GM19372 (cell line): ENCODE measurements around the gene COL5A1.

Experiments used
- ATAC-seq: cut with Tn5 transposase; IDR thresholded peaks from one replicate; pipeline ENCODE4 v1.9.1; 2021; ENCODE audit warnings: mild to moderate bottlenecking, low read depth, moderate library complexity; ENCODE audit not compliant: unreplicated experiment

The COL5A1 gene

GRCh38 chr9:134641173-134641989, at the start of gene COL5A1:
TSS of gene COL5A1 (plus strand) at chr9:134641803. CDS start at chr9:134642188, 385 bp downstream.
- no peak for ATAC-seq

- no peak for ATAC-seq
Observed at GRCh38 chr9:134592018-134592818, 49.4 kb upstream of the COL5A1 start.

GRCh38 chr9:134592819-134593200, 48.8 kb upstream of the COL5A1 start:
- no peak for ATAC-seq

- ATAC-seq, result no peak
Observed at GRCh38 chr9:134593286-134594077, 48.1 kb upstream of the COL5A1 start.

- no peak for ATAC-seq
Observed at GRCh38 chr9:134594078-134594941, 47.3 kb upstream of the COL5A1 start.

GRCh38 chr9:134595014-134595413, 46.6 kb upstream of the COL5A1 start:
- ATAC-seq, result no peak

GRCh38 chr9:134597041-134597913, 44.3 kb upstream of the COL5A1 start:
- no peak for ATAC-seq

- no peak for ATAC-seq
Observed at GRCh38 chr9:134597957-134598883, 43.4 kb upstream of the COL5A1 start.

GRCh38 chr9:134598884-134599245, 42.7 kb upstream of the COL5A1 start:
- no peak for ATAC-seq

GRCh38 chr9:134600371-134600770, 41.2 kb upstream of the COL5A1 start:
- no peak for ATAC-seq

- no peak for ATAC-seq
Observed at GRCh38 chr9:134600836-134601638, 40.6 kb upstream of the COL5A1 start.

- no peak for ATAC-seq
Observed at GRCh38 chr9:134601764-134602163, 39.8 kb upstream of the COL5A1 start.

- no peak for ATAC-seq
Observed at GRCh38 chr9:134602547-134603362, 38.8 kb upstream of the COL5A1 start.

- no peak for ATAC-seq
Observed at GRCh38 chr9:134604834-134605233, 36.8 kb upstream of the COL5A1 start.

- ATAC-seq, result no peak
Observed at GRCh38 chr9:134605351-134605965, 36.1 kb upstream of the COL5A1 start.

GRCh38 chr9:134605966-134606357, 35.6 kb upstream of the COL5A1 start:
- ATAC-seq, result no peak
